OCI-M1 (cell line): ENCODE measurements around the gene HSF2.
"Not testable (repeated sequence)": the region's sequence is repeated elsewhere in the genome, so short reads cannot be mapped to it uniquely, and the experiment has no call there.

Source experiments
- DNase-seq: peaks from one replicate; lab custom pipeline; 2025; lab: John Stamatoyannopoulos, UW

The HSF2 gene

DNA sequence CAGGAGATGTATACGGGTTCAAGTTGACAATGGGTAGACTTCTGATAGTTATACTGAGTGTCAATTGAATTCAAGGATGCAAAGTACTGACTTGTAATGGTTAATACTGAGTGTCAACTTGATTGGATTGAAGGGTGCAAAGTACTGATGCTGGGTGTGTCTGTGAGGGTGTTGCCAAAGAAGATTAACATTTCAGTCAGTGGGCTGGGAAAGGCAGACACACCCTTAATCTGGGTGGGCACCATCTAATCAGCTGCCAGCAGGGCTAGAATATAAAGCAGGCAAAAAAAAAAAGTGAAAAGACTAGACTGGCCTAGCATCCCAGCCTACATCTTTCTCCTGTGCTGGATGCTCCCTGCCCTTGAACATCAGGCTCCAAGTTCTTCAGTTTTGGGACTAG lies 55.7 kb downstream of the HSF2 start:
- DNase-seq = not testable (repeated sequence)

GRCh38 chr6:122458087-122458486 lies 58.6 kb downstream of the HSF2 start:
- no peak for DNase-seq

DNA sequence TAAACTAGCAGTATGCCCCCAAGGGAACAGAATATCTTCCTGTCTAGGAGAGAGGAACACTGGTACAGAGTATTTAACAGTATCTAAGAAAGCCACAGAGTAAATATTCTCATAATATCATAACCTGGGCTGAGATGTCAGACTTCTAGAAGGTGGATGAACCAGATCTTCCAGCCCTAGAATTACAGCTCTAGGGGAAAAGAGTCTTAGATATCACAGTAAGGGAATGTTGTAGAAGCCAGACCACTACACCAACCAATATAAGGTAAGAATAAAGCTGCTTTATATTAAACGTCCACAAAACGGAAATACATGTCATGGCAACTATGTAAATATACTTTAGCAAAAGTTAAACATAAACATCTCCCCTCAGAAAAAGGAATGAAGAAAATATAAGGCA lies 59.8 kb downstream of the HSF2 start:
- DNase-seq = no peak

GRCh38 chr6:122459865-122460416 lies 60.5 kb downstream of the HSF2 start:
- DNase-seq = not testable (repeated sequence)

- no peak for DNase-seq
Observed at GRCh38 chr6:122461885-122462284, 62.4 kb downstream of the HSF2 start.

DNA sequence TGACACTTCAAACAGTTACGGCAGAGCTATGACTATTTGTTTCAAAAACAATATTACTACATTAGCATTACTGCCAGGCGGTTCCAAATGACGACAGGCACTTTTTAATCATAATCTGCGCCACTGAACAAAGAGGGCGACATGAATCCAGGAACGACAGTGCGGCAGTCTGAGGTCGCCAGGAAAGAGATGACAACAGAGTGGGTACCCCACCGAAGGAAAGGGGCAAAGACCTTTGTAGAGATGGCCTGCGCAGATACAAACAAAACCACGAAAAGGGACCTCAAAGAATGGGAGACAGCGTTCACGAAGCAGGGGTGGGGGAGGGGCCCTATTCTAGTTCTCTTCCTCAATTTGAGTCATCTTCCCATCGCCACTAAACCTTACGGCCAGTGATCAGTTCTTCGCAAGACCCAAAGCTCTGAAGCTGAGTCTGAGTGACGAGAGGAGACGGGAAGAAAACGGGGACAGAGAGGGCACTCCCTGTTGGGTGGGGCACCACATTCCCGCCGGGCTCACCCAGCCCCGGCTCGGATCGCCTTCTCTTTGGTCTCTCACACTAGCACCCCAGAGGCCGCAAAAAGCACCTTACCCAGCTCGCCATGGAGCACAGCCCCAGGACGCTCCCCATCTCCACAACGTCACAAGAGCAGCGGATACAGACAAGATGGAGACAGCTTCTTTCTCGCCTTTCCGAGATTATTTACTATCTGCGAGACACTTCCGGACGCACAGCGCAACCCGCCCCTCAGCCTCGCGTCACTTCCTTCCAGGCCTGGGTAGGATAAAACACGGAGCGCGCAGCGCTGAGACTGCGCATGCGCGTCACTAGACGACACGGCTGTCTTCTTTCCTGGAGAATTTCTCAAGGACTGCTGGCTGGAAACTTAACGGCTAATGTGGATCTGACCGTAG lies 71.9 kb downstream of the HSF2 start, which contains the start of gene SERINC1:
SERINC1 (minus strand) TSS at position 701 of the 915 bp plus-strand sequence; CDS start at position 631, 70 bp downstream.
- peak; percentile 98 for DNase-seq

- no peak for DNase-seq
Observed at GRCh38 chr6:122472022-122472340, 72.5 kb downstream of the HSF2 start.

GRCh38 chr6:122476131-122476530 lies 76.7 kb downstream of the HSF2 start:
- peak; percentile 78 for DNase-seq

DNA sequence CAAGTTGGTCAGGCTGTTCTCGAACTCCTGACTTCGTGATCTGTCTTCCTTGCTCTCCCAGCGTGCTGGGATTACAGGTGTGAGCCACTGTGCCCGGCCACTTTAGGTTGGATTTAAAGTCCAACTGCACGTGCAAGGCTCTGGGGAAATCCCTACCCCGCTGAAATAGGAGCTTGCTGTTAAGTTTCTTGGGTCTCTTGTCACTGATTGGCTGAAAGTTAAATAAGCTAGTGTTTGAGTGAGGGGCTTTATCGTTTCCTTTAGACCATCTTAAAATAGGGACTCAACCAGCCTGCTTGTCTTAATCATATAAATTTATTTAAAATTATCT lies 83.3 kb downstream of the HSF2 start:
- no peak for DNase-seq
